Measurements from ENCODE around the gene C6.

C6 gene

DNA sequence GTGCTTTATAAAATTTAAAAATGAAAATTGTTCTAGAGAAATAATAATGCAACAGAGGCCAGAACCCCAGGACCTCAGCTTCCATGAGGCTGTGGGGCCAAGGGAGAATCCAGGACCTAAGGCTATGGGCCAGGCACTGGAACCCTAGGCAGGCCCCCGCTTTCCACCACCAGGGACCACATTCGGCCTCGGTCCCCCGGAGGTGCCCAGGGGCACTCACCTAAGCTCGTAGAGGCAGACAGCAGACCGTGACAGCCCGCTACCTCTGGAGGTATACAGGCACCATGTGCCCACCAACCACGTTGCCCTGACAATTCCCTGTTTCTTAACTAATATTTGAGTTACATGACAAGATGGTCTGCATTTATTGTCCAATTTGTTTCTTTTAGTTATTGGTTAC is 92.7 kb downstream of the C6 start:
- DNase-seq (ENCODE audit: low read depth): no peak

DNA sequence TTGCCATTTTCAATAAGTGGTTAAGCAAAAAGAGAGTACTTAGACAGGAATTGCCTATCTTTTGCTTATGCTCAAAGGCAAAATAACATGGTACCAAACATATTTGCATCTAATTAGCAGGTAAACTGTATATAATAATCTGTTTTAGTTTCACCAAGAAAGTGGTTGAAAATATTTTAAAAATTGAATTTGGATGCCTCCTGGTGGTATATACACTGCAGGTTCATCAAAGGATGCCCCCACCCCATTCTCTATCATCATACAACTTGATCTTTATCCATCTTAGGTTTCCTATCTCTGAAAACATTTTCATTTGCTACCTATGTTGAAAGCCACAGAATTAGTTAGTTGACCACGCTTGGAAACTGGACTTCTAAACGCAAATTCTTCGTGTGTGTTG is 95.2 kb downstream of the C6 start:
- DNase-seq (ENCODE audit: low read depth): no peak

DNA sequence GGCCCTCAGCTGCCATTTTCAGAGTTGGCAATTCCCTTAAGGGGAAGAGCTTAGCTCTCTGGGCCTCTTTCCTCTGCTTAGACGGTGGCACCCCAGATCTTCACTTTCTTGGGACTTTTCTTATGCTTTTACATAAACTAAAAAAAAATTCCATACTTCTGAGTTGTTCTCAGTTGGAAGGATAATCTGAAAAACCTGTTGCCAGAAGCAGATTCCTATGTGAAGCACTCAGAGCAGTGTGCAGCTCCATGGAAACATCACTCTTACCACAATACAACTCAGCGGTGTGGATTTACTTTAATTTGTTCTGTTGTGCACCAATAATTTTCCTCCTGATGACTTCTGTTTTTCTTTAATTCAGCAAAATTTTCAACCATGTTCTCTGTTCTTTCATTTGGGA is 98.1 kb downstream of the C6 start:
- DNase-seq (ENCODE audit: low read depth): peak; percentile 89

DNA sequence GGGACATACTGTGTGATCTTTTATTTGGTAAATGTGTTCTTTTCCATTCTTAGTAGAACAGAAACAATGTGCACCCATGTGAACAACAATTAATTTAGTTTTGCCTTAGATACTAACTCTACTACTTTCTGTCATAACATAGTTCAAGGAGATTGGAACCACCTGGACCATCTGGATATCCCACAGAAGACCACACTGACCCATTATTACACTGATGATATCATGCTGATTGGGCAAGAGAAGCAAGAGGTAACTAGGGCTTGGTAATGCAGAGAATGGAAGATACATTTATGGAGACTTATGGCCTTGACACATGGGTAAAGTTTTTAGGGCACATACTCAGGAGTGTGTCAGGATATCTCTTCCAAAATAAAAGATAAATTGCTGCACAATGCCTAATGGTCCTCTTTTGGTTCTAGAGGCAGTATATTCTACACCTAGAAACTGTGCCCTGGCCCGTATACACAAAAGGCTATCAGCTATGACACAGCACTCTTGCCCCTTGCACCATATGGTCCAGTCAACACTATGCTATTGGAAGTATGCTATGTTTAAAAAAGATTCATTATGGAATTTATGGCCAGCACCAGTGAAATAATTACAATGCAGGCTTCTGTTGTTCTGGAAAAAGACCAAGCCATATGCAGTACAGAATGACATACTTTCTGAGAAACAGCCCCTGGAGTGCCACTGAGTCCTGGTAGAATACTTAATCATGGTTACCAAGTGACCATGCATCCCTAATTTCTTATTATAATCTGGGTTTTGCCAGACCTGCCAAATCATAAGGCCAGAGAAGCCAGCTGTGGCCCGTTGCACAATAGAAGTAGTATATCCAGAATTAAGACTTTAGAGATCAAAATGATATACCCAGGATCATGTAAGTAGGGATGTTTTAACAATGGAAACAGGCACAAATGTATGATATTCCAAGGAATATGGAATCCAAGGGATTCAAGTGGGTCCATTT is 100.6 kb downstream of the C6 start:
- DNase-seq (ENCODE audit: low read depth): peak; percentile 66

DNA sequence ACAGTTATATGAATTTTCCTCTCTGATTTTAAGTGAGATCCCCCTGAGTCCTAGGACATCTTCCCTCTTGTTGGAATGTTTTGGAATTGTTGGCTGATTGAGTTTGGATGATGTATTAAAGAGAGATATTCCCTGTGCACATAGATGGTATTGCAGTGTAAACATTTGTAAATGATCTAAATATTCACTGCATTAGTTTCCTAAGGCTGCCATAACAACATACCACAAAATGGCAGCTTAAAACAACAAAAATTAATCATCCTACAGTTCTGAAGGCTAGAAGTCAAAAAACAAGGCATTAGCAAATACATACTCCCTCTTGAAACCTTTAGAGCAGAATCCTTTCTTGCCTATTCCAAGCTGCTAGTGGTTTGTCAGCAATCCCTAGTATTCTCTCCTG is 104.1 kb downstream of the C6 start:
- DNase-seq (ENCODE audit: low read depth): no peak

DNA sequence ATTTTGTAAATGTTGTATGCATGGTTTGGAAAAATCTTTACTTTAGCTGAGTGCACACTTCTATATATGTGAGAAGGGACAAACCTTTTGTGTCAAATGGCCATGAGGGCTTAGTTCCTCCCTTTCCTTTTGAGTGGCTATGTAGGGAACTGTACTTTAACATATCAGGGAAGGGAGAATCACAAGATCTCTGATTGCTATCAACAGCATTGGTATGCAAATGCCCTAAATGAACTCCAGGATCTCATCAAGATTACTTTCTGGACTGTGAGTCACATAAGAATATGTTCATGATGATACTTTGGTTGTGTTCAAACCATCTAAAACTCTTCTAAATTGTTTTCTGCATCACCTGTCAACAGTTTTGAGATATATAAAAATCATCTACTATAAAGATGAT is 111.0 kb downstream of the C6 start:
- DNase-seq (ENCODE audit: low read depth): no peak

DNA sequence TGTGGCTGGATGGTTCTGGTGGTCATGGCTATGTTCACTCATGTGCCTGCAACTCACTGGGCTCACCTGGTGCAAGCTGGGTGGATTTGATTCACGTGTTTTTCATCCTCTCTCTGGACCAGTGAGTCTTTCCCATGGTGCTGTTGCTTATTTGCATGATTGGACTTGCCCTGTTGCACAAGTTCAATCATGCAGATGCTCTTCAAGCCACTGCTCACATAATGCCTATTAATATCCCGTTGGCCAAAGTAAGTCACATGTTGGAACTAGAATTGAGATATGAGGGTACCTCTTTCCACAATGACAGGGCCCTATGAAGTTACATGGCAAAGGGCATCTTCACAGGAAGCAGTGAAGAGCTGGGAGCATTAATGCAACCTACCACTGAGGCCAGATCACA is 115.7 kb downstream of the C6 start:
- DNase-seq (ENCODE audit: low read depth): no peak

DNA sequence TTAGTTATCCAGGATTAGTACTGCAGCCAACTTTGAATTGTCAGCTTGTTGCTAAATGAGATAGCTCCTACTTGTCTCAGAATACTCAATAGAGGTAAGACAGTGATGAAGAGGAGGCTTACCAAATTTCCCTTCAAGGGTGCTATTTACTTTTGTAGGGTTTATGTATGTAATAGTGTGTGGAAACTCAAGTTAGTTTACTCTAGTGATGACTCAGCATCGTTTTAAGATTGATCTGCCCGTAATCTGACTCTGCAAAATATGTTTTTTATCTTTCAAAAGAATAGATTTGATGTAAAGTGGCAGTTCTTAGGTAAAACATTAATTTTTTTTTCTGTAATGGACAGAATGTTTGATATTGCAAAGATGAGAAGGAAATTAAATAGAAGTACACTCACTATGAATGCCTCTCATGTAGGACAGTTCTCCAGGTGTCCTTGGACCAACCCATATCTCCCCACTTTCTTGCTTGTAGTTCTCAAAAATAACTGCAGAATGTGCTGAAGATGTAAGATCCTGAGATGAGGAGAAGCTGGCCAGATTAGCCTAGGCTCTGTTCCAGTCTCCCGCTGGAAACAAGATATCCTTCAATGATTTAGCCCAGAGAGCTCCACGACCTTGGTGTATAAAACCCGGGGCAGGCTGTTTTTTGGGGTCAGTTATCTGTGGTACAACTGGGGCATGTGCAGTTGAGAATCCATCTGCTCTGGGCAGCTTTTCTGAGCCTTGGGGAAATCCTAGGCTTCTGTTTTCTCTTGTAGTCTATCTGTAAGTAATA is 117.8 kb downstream of the C6 start:
- no peak for DNase-seq (ENCODE audit: low read depth)

DNA sequence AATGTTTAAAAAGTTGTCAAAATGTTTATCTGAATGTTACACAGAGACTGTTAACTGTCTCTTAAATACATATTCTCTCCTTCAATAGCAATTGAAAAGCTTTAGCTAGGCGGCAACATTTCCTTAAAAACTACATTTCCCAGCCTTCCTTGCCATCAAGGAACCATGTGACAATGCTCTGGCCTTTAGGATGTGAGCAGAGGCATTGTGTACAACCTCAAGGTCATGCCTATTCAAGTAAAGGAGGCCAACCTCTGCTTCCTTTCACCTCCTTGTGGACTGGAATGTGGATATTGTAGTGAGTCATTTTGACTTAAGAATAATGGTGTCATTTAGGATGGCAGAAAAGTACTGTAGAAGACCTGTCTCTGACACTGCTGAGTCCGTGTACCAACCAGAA is 118.5 kb downstream of the C6 start:
- DNase-seq (ENCODE audit: low read depth): no peak

DNA sequence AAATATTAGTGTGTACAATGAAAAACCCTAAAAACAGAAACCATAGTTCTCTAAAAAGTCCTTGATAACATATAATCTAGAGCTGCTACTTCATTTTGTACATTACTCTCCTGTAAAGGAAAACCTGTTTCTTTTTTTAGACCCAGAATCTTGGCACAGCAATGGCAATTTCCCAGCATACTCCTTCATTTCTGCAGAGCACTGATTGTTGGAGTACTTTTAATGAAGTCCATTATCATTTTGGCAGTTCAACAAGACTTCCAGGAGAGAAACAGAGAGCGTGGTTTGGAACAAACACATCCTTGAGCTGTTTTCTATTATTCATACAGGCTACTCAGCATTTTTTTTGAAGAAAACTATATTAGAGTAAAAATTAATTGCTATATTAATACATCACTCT is 119.5 kb downstream of the C6 start:
- no peak for DNase-seq (ENCODE audit: low read depth)

All from fibroblast of gingiva (primary cell).